HG03097 (cell line): ENCODE results near the gene RNF166.

Experiments
- ATAC-seq: cut with Tn5 transposase; IDR thresholded peaks from one replicate; pipeline ENCODE4 v1.9.1; 2021; ENCODE audit not compliant: unreplicated experiment, low FRiP score

The RNF166 gene

DNA sequence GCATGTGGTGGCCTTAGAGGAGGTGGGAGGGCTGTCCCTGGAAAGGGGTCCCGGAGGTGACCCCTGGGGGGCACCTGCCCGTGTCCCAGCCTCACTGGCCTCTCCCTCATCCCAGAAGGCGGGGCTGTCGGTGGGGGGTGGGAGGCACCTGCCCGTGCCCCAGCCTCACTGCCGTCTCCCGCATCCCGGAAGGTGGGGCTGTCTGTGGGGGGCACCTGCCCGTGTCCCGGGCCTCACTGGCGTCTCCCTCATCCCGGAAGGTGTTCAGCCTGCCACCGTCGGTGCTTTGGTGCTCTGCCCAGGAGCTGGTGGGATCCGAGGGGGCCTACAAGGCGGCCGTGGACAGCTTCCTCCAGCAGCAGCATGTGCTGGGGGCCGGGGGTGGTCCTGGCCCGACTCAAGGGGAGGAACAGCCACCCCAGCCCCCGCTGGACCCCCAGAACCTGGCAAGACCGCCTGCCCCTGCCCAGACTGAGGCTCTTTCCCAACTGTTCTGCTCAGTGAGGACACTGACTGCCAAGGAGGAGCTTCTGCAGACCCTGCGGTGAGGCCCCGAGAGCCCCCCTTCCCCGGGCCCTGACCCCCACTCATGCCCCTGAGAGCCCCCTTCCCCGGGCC is 6.3 kb upstream of the RNF166 start:
- ATAC-seq = no peak

DNA sequence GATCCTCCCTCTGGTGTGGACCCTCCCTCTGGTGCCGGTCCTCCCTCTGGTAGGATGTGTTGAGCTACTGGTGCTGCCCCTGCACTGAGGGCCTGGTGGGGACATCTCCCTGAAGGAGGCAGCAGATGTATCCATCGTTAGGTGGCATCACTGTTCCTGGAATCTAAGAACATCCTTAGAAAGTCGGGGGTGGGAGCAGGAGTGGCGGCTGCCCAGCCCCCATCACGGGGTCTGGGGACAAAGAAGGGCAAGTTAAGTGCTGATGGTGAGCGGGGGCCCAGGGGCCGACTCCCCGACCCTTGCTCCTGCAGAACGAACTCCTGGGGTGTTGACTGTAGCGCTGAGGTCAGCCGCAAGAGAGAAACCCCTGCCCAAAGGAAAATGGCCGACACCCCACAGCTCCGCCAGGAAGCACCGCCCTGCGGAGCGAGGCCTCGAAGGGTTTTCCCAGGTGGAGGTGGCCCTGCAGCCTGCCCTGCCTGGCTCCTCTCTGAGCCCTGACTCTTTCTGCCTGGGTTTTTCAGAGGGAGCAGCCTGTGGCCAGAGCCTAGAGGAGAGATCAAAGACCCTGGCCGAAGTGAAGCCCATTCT is 5.6 kb upstream of the RNF166 start:
- ATAC-seq = no peak

DNA sequence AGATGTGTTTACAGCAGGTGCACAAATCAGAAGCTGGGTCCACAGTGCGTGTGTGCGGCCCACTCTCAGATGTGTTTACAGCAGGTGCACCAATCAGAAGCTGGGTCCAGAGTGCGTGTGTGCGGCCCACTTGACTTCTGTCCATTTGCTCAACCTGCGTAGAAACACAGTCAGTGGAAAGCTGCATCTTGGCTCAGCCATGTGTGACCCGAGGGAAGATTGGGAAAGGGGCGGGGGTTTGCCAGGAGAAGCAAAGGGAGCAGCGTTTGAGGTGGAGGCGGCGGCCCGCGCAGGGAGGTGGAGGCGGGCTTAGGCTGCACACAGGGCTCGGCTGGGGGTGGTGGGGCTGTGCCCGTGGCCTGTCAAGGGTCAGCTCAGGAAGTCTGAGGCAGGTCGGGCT is 4.3 kb upstream of the RNF166 start:
- no peak for ATAC-seq

DNA sequence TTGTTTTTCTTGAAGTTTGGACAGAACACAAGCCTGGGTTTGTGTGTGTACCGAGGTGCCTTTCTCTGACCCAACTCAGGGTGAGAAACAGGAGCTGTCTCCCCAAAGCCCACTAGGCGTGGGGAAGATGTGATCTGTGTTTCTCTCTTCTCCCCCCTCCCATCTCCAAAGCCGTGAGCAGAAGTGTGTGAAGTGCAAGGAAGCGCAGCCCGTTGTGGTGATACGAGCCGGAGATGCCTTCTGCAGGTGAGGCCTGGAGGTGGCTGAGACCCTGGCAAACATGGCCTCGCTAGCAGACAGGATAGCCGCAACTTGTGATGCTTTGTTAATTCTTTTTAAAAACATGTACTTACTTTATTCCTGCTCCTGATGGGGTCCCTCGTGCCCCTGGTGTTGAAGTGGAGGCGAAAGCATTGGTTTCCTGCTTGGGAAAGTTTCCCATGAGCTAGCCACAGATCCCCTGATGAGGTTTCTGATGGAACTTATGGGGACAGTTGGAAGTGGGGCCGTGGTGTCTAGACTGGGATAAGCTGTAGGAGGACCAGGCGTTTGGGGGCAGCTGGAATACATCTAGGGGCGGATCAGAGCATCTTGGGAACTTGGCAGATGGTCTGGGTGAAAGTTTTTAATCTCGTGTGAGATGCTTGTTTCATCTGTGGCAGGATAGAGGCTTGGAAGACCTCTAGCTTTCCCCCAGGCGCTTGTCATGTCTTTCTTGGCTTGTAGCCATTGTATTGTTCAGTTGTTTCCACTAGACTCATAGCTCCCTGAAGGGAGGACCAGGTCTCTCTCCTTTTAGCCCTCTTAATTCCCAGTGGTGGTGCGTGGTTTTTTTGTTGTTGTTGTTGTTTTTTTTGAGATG is 988 bp upstream of the RNF166 start:
- ATAC-seq = no peak

DNA sequence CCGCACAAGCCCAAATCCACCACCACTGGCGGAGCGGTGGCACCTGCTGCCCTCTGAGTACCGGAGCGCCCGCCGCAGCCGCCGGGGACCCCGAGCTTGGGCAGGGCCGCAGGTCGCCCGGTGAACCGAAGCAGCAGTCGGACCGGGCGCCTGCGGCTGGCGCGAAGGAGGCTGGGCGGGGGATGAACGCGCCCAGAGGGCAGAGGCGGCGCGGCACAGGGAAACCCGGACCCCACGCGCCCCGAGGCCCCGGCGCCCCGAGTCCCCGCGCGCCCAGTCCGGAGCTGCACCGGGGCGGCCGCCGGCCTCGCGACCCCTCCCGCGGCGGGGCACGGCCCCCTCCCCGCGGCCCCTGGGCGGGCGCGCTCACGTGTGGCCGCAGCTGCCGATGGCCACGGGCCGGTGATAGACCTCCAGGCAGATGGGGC is 393 bp downstream of the RNF166 start:
- no peak for ATAC-seq

DNA sequence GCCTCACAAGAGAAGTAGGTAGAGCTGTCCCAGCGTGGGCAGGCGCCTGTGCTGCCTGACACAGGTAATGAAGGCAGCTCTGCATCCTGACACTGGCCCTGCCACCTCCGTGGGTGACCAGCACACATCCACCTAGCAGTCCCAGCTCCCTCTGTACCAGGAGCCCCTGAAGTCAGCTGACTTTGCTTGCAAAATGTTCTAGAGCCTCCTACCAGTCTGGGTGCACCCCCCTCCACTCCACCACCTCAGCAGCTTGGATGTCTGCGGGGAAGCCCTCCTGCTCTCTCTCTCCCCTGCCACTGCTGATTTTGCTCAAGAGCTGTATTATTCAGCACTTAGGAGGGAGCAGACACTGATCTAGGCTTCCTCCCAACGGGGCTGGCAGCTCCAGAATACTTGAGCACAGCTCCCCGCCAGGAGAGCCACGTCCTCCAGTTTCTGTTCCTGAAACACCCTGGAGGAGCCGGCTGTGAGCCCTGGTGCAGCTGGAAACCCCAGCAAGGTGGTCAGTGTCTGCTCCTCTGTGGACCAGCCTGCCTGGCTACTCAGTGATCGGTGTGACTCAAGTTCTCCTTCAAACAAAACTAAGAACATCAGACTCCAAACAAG is 1.0 kb downstream of the RNF166 start:
- no peak for ATAC-seq

DNA sequence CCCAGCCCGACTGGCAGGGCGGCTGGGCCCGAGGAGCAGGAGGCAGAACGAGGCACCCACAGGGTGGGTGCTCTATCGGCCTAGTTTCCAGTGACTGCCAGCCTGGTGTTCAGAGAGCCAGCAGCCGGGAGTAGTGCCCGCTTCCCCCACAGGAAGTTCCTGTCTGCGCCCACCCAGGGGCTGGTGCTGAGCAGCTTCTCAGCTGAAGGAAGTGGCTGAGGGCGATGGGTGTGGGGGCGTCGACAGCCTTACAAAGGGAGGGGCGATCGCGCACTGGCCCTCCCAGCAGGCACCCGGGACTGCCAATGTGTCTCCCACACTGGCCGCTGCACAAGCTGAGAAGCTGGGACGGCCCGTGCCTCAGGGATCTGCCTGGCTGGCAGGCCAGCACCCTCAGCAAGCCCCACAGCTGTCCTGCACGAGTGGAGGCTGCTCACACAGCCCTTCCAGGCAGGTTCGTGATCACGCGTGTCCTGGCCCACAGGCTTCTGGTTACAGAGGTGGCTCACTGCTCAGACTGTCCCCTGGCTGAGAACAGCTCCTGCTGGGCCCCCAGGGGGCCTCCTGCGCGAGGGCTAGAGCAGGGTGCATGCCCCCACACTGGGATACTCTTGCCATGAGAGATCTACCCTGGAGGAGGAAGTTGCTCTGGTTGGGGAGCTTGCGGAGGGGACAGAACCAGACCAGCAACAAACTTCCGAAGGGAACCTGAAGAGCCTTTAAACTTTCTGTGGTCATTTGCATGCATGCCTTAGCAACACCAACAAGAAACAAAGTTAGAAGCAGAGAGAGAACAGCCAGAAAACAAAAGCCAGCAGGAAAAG is 2.5 kb downstream of the RNF166 start:
- ATAC-seq = no peak

DNA sequence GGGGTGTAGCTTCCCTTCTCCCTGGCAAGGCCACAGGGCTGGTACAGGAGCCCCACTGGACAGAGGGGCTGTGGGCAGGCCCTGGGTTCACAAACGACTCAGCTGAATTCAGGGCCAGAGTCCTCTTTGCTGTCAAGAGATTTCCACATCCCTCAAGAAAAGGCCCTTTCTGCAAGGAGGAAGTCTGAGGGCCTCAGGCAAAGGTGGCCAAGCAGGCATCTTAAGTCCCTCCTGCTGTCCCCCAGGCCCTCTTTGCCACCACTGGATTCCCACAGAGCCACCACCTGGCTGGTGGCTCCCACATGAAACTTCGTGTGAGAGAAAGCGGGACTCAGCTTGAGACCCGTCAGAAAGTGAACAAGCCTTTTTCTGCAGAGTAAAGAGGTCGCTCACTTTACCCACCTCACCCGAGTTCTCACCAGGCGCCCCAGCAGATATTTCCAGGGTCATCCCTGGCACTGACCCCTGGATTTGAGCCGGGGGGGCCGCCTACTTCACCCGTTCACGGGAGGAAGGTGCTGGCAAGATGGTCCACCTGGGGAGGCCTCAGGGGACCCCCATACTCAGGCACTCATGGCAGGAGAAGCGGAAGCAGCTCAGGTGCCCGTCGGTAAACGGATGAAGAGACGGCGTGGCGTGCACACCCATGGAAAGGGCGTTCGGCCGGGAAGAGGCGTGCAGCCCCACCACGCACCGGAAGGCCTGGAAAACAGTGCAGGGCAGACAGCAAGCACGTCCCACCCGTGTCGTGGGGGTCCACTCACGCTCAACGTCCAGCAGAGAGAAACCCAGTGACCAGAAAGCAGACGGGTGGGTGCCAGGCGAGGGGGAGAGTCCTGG is 3.6 kb downstream of the RNF166 start:
- ATAC-seq = no peak

DNA sequence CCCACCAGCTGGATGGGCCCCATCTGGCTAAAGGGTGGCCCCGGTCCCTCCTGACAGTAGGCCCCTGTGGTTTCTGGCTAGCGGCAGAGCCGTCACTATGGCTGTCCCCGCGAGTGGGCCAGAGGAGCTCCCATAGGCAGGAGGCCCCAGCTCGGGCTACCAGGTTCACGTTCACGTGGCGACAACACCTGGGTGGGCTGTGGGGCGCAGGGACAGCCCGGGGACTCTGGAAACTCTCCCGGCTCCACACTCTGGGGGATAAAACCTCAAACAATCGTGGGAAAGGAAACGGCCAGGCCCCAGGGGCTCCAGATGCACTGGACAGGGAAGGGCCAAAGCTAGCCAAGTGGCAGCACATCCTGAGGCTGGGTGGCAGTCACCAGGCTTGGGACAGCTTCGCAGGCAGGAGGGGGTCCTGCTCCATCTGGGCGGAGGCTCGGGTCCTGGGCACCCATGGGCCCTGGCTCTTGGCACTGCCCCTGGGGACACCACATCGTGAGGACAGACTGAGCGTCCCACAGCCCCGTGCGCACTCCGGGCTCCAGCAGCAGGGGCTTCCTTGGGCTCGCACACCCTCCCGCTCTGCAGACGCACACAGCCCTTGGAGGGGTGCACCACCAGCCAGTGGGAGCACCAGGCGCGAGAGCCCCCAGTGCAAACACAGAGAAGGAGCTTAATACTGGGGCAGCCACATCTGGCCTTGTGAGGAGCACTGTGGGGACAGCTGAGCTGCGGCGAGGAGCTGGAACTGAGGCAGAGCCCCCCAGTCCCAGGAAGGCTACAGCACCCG is 4.4 kb downstream of the RNF166 start:
- no peak for ATAC-seq

DNA sequence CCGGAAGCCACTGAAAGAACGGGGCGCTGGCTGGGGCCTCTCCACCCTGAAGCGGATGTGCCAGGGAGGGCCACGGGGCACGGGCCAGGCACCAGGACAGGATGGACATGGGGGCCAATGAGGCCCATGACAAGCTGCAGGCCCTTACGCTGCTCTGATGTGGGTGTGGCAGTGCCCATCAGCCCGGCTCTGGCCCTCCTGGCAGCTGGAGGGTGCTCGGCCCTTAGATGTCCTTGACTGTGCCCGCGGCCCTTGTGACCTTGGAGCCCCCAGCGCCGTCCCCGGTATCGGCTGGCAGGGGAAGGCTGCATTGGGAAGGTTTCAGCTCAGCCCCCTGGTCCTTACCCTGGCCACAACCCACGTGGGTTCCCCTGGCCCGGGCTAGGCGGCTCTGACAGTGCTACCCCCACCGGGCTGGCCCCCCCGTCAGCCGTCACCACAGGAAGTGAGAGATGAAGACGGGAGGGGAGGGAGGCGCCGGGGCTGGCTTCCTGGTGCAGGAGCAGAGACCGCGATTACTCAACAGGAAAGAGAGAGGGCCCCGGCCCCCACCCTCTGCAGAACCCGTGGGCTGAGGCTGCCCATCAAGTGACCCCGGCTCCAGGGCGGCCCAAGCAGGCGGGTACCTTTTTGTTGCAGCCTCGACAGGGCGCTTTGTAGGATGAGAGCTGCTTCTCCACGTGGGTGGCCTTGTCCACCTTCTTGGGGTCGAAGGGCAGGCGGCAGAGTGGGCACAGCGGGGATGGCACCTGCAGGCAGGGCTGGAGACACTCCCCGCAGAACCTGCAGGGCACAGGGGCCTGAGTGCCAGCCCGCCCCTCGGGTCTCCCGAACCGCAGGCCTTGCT is 5.3 kb downstream of the RNF166 start:
- peak; percentile 44 for ATAC-seq

DNA sequence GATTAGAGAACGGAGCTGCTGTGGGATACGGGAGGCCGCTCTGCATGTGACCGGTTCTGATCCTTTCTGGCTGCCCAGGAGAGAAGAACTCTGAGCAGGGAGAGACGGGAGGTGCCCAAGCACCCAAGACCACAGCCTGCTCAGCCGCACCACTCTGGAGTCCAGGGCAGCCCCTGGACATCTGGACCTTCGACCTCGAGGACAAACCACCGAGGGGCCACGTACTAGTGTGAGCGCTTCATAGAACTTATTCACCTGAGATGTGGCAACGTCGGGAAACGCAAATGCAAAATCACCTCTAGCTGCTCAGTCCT is 5.9 kb downstream of the RNF166 start:
- no peak for ATAC-seq

DNA sequence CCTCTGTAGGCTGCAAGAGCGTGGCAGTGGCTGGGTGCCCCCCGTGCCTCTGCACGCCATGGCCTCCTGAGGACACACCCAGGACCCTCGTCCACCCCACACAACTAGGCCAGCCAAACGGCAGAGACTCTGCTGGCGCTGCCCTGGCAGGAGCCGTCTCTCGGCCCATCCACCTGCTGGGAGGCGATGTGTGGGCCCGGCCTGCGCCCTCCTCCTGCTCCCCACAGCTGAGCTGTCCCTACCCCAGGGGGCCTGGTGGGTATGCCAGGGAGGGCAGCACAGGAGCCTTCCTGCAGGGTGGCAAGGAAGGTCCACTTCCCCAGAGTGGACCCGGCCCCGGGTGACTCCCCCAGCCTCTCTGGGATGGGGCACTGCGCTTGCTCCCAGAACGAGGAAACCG is 7.0 kb downstream of the RNF166 start:
- no peak for ATAC-seq

DNA sequence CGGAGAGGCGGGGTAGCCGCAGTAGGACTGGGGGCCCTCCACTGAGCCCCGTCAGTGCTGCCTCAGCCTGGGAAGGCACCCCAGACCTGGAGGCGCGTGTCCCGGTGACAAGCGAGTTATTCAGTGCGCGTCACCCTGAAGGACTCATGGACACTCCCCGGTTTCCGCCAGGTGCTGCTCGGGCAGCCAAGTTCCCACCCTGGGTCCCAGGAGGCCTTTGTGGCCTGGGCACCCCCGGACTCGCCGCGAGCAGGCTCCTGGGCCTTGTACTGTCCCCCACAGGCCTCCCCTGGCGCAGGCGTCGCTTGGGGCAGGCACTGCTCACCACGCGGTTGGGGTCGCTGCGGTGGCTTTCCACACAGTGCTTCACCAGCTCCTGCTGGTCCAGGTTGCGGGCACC is 7.6 kb downstream of the RNF166 start:
- ATAC-seq = no peak

DNA sequence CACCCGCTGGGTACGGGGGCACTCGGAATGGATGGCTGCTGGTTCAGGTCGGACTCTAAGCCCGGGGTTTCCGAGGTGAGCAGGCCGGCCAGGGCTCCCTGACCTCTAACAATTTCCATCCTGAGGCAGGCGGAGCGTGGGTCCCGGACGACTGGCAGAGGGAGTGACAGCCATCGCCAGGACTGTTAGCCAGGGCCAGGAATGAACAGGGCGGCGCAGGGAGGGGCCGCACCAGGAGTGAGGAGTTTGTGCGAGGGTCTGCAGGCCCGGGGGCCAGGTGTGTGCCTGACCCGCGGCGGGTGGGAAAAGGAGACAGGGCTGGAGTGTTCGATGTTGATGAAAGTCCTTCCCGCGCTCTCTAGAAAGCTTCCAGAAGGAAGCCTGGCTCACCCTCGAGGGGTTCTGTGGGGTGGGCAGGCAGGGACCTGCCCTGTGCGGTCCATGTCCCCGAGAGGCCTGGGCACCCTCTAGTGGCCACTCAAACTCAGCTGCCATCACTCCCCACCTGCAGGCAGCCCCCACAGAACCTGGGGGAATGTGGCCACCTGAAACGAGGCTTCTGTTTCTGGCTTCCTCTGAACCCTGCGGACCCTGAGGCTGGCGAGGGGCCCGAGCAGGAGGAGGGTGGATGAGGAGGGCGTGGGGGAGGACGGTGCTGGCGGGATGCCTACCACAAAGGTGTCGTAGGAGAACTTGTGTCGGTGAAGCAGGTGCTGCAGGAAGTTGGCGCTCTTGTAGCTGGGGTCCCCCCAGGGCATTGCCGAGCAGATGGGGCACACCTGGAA is 8.2 kb downstream of the RNF166 start:
- ATAC-seq = no peak

DNA sequence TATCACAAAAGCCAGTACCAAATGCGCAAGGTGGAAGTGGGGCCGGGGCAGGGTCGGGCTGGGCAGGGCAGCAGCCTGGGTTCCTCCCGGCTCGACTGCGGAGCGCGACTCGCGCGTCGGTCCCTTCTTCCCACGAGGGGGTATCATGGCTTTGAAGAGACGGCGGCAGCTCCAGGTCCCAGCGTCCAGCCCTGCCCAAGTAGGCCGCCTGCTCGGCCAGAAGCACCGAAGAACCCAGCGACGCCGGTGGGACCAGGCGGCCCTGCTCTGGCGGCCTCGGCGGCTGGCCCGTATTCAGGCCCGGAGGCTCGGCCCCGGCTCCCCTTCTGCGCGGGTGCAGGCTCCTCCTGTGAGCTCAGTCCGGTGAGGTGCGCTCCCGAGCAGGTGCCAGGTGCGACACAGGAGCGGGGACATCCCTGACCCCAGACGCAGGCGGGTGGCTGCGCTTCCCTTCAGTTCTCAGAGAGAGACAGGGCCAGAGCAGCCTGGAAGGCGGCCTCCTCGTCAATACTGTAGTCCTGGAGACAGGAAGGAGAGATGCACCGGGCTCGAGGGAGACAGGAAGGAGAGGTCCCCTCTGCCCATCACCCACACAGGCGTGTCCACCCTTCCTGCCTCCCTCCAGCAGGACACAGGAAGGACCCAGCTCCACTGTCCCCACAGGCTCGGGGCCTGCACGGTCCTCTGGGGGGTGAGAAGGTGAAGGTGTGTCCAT is 8.9 kb downstream of the RNF166 start:
- no peak for ATAC-seq

DNA sequence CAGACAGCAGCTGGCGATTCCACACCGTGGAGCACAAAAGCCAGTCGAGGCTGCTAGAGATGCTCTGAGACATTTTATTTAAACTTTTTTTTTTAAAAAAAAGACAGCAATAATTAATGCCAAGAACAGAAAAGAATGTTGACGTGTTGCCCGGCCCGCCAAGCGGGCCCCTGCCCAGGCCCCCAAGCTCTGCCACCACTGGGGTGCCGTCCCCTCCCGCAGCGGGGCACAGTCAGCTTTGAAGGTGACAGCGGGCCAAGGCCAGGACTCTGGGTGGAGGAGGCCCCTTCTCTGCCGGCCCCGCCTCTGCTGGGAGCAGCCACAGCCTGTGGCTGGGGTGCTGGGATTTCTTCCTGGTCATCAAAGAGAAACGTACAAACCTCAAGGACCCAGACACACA is 9.8 kb downstream of the RNF166 start:
- ATAC-seq = no peak

DNA sequence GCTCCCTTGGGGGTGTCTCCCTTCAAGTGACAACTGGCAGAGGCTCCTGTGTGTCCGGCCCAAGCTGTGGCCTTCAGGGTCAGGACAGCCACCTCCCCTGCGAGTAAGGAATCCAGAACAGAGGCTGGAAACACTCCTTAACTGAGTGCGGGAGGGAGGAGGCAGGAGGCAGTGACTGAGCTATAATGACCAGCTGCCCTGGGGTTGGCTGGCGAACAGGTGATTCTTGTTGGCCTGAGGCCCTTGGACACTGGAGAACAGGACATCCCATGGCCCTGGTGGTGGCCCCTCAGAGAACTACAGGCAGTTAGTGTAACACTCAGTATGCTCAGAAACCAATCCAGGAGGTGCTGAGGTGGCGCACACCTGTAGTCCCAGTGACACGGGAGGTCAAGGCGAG is 10.5 kb downstream of the RNF166 start:
- ATAC-seq = no peak
